Type B pancreatic cell (in vitro differentiated cells): Measurements from ENCODE around the gene TSBP1. TPM values are rescaled to one million over a fixed set of nuclear protein-coding genes. Genes with fewer than 3 reads are reported as not detected.

Experiments
- DNase-seq: peaks from one replicate; pipeline ENCODE4 v3.0.0; 2021; ENCODE audit warnings: mixed read lengths; ENCODE audit not compliant: unreplicated experiment; ENCODE audit errors: extremely low spot score
- H3K27ac Mint-ChIP-seq: 2 replicates; pipeline ENCODE4 v1.8.0; 2021; ENCODE audit warnings: mild to moderate bottlenecking, mixed read lengths
- H3K27me3 Mint-ChIP-seq: 2 replicates; pipeline ENCODE4 v1.8.0; 2021; ENCODE audit warnings: mixed read lengths
- H3K36me3 Mint-ChIP-seq: 2 replicates; pipeline ENCODE4 v1.8.0; 2021; ENCODE audit warnings: mixed read lengths
- H3K4me1 Mint-ChIP-seq: one replicate; pipeline ENCODE4 v1.8.0; 2021; ENCODE audit warnings: mixed read lengths; ENCODE audit not compliant: unreplicated experiment
- H3K4me3 Mint-ChIP-seq: 2 replicates; pipeline ENCODE4 v1.8.0; 2021; ENCODE audit warnings: mild to moderate bottlenecking, mixed read lengths
- H3K9me3 Mint-ChIP-seq: 2 replicates; pipeline ENCODE4 v1.8.0; 2021; ENCODE audit warnings: mixed read lengths
- CTCF ChIP-seq: fragments of 200-600 bp; sonication (generic); conservative IDR thresholded peaks from 2 replicates; pipeline ENCODE4 v1.5.0; 2021; ENCODE audit warnings: antibody characterized with exemption, mild to moderate bottlenecking
- long read RNA-seq: library from polyadenylated mRNA; unstranded; transcript quantifications from one replicate; pipeline ENCODE4 v2.0.0, GENCODE V29; 2020
- total RNA-seq: library from RNA; stranded (reverse); gene quantifications from 2 replicates; pipeline ENCODE4 v1.2.1, GENCODE V29; 2021; ENCODE audit warnings: low replicate concordance

TSBP1 gene
- not detected in 2 replicates for total RNA-seq
- long read RNA-seq, result 0 reads

- no peaks in the 10 kb centered on the region for H3K36me3 Mint-ChIP-seq
- peaks cover 4% of the 10 kb centered on the region for H3K4me1 Mint-ChIP-seq
- no peaks in the 10 kb centered on the region for H3K27me3 Mint-ChIP-seq
- no peak for DNase-seq
- H3K9me3 Mint-ChIP-seq, result peaks cover 4% of the 10 kb centered on the region
- no peak for TF ChIP-seq CTCF
- no peak within 1 kb of the TSS for H3K4me3 Mint-ChIP-seq
- no peak within 1 kb of the TSS for H3K27ac Mint-ChIP-seq
Observed at GRCh38 chr6:32371803-32372202, at the start of gene TSBP1. TSS of gene TSBP1 (minus strand) at chr6:32371903. CDS start at chr6:32371706, 197 bp downstream.

- Mint-ChIP-seq H3K27ac (no peak overlapping the region), H3K4me1 (peaks cover 4% of the 10 kb centered on the region), H3K36me3 (no peaks in the 10 kb centered on the region), H3K27me3 (peaks cover 75% of the 10 kb centered on the region), H3K9me3 (no peaks in the 10 kb centered on the region), H3K4me3 (no peak overlapping the region)
- DNase-seq, result no peak
- TF ChIP-seq CTCF, result no peak
Observed at GRCh38 chr6:32416036-32416435, 44.3 kb upstream of the TSBP1 start.

- Mint-ChIP-seq H3K36me3 (no peaks in the 10 kb centered on the region), H3K4me1 (peaks cover 4% of the 10 kb centered on the region), H3K27me3 (peaks cover 71% of the 10 kb centered on the region), H3K4me3 (peak overlapping the region; percentile 6), H3K27ac (no peak overlapping the region), H3K9me3 (no peaks in the 10 kb centered on the region)
- TF ChIP-seq CTCF, result peak; percentile 94
- DNase-seq, result peak; percentile 76
Observed at GRCh38 chr6:32415521-32416019, 43.9 kb upstream of the TSBP1 start.

GRCh38 chr6:32413427-32414047 is 41.8 kb upstream of the TSBP1 start:
- Mint-ChIP-seq H3K27me3 (peaks cover 60% of the 10 kb centered on the region), H3K4me1 (peaks cover 4% of the 10 kb centered on the region), H3K36me3 (no peaks in the 10 kb centered on the region), H3K27ac (peak overlapping the region; percentile 14), H3K4me3 (no peak overlapping the region), H3K9me3 (no peaks in the 10 kb centered on the region)
- DNase-seq, result peak; percentile 87
- peak; percentile 97 for TF ChIP-seq CTCF

- Mint-ChIP-seq H3K9me3 (no peaks in the 10 kb centered on the region), H3K36me3 (no peaks in the 10 kb centered on the region), H3K4me1 (peaks cover 4% of the 10 kb centered on the region), H3K4me3 (no peak overlapping the region), H3K27me3 (peaks cover 68% of the 10 kb centered on the region), H3K27ac (peak overlapping the region; percentile 36)
- no peak for TF ChIP-seq CTCF
- no peak for DNase-seq
Observed at GRCh38 chr6:32411566-32412327, 40.0 kb upstream of the TSBP1 start.
